ENCODE measurements around the gene LDLRAP1.

Gene LDLRAP1

GRCh38 chr1:25618433-25618808, 75.0 kb downstream of the LDLRAP1 start:
- ChIA-PET POLR2A (interaction anchor here (1.3 kb wide), 1 partner anchor 125 kb away, joined by 4 read pairs; no protein-coding TSS in a partner anchor), CTCF (interaction anchor here (0.6 to 2.6 kb wide), 6 partner anchors 46 to 192 kb away, joined by 3 to 11 read pairs (median 4); no protein-coding TSS in a partner anchor)
- TF ChIP-seq ARNT (IDR thresholded peaks at IDR 0.05) (no peak), PKNOX1 (IDR thresholded peaks at IDR 0.05) (no peak), FOXK2 (IDR thresholded peaks at IDR 0.05) (no peak), FOXM1 (IDR thresholded peaks at IDR 0.05; ENCODE audit: borderline replicate concordance) (no peak), ELF4 (IDR thresholded peaks at IDR 0.05) (no peak), SUZ12 (IDR thresholded peaks at IDR 0.05) (no peak), SP1 (IDR thresholded peaks at IDR 0.05) (no peak), FOXA1 (IDR thresholded peaks at IDR 0.05) (no peak), ZNF384 (IDR thresholded peaks at IDR 0.05) (no peak), LEF1 (IDR thresholded peaks at IDR 0.05; ENCODE audit: borderline replicate concordance) (no peak), TARDBP (IDR thresholded peaks at IDR 0.05) (no peak), NFRKB (IDR thresholded peaks at IDR 0.05) (no peak), L3MBTL2 (conservative IDR thresholded peaks at IDR 0.05) (no peak), BHLHE40 (IDR thresholded peaks at IDR 0.05; ENCODE audit: borderline replicate concordance) (no peak), HDGF (IDR thresholded peaks at IDR 0.05; ENCODE audit: borderline replicate concordance) (no peak), CTBP1 (IDR thresholded peaks at IDR 0.05; ENCODE audit: borderline replicate concordance) (no peak)
- DNase-seq (ENCODE audit: extremely low spot score) = no peak
